ENCODE measurements around the gene IAPP. TPM values are rescaled to one million over a fixed set of nuclear protein-coding genes. Genes with fewer than 3 reads are reported as not detected.

IAPP gene
- not detected in 2 replicates for total RNA-seq

GRCh38 chr12:21372602-21373001 lies at the start of gene IAPP:
Gene IAPP, plus strand, starts transcription at chr12:21372902. Its CDS starts 450 bp downstream, at chr12:21373352.

DNA sequence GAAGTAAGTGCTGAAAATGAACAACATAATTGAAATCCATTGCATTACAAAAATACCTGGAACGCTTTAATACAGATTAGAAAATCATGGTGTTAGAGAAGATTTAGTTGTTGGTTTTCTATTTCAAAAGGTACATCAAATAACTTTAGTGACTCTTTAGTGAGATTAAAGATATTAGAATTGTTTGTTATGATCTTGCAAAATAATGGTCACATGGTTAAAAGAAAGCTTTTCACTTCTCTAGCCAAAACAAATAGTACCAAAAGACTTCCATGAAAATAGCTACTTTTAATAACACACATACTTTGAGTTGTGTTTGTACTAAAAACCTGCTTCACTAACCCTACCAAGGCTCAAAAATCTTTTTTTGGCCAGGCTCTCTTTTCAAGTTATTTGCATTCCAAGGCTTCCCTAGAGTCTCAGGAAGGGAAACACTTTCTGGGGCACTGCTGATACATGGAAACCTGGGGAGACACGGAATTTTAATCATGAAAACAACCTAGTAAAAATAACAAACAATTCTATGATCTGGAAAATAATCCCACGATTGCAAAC lies 37.9 kb upstream of the IAPP start, which contains the start of gene SLCO1A2:
Gene SLCO1A2, minus strand, starts transcription at position 147 of the 555 bp plus-strand sequence. CDS start 270 bp downstream, outside the sequence.

Other genes starting within 250 kb of the IAPP start
- not detected in 2 replicates for gene SLCO1B1, start 241.7 kb upstream of the IAPP start, total RNA-seq
- gene SLCO1A2, start 38.0 kb upstream of the IAPP start, total RNA-seq: not detected in 2 replicates
- 6.9 and 19.3 TPM in 2 replicates for gene PYROXD1, start 64.8 kb downstream of the IAPP start, total RNA-seq
- 68.1 and 130 TPM in 2 replicates for gene RECQL, start 128.7 kb downstream of the IAPP start, total RNA-seq
- gene GOLT1B, start 128.9 kb downstream of the IAPP start, total RNA-seq: 39.9 and 50.9 TPM in 2 replicates
- gene SPX, start 153.4 kb downstream of the IAPP start, total RNA-seq: 0.50 TPM in 1 of 2 replicates, not detected in the other
- not detected in 2 replicates for gene GYS2, start 231.9 kb downstream of the IAPP start, total RNA-seq

All from smooth muscle cell of trachea (primary cell).